Neural cell (in vitro differentiated cells): ENCODE measurements around the gene PSMC4.

Experiments used
- POLR2AphosphoS5 ChIP-seq: IDR thresholded peaks from 2 replicates; pipeline ENCODE4 v1.6.1; 2012
- SMC3 ChIP-seq: fragments of 450-650 bp; conservative IDR thresholded peaks from 2 replicates; pipeline ENCODE4 v1.6.1; 2014; ENCODE audit warnings: antibody characterized with exemption, mild to moderate bottlenecking, moderate library complexity; ENCODE audit not compliant: poor library complexity
- TF ChIP-seq, protein P1 (sequence below): fragments of 450-650 bp; IDR thresholded peaks from 2 replicates; pipeline ENCODE4 v1.5.1; 2014; ENCODE audit warnings: antibody characterized with exemption, mild to moderate bottlenecking, moderate library complexity; ENCODE audit not compliant: poor library complexity, severe bottlenecking
- TF ChIP-seq, protein P2 (sequence below): IDR thresholded peaks from 2 replicates; pipeline ENCODE4 v1.6.1; 2012; ENCODE audit warnings: borderline replicate concordance

DNA sequence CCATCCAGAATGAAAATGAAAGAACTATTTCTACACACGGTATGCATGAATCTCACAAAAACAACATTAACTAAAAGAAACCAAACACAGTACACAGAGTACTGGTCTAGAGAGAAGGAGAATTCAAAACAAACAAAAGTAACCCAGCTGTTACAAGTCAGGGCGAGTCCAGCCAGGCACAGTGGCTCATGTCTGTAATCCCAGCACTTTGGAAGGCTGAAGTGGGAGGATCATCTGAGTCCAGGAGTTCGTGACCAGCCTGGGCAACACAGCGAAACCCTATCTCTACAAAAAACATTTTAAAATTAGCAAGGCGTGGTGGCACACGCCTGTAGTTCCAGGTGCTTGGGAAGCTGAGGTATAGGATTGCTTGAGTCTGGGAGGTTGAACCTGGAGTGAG lies 1.7 kb upstream of the PSMC4 start:
- TF ChIP-seq, protein P1, sequence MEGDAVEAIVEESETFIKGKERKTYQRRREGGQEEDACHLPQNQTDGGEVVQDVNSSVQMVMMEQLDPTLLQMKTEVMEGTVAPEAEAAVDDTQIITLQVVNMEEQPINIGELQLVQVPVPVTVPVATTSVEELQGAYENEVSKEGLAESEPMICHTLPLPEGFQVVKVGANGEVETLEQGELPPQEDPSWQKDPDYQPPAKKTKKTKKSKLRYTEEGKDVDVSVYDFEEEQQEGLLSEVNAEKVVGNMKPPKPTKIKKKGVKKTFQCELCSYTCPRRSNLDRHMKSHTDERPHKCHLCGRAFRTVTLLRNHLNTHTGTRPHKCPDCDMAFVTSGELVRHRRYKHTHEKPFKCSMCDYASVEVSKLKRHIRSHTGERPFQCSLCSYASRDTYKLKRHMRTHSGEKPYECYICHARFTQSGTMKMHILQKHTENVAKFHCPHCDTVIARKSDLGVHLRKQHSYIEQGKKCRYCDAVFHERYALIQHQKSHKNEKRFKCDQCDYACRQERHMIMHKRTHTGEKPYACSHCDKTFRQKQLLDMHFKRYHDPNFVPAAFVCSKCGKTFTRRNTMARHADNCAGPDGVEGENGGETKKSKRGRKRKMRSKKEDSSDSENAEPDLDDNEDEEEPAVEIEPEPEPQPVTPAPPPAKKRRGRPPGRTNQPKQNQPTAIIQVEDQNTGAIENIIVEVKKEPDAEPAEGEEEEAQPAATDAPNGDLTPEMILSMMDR, result no peak
- TF ChIP-seq, protein P2, sequence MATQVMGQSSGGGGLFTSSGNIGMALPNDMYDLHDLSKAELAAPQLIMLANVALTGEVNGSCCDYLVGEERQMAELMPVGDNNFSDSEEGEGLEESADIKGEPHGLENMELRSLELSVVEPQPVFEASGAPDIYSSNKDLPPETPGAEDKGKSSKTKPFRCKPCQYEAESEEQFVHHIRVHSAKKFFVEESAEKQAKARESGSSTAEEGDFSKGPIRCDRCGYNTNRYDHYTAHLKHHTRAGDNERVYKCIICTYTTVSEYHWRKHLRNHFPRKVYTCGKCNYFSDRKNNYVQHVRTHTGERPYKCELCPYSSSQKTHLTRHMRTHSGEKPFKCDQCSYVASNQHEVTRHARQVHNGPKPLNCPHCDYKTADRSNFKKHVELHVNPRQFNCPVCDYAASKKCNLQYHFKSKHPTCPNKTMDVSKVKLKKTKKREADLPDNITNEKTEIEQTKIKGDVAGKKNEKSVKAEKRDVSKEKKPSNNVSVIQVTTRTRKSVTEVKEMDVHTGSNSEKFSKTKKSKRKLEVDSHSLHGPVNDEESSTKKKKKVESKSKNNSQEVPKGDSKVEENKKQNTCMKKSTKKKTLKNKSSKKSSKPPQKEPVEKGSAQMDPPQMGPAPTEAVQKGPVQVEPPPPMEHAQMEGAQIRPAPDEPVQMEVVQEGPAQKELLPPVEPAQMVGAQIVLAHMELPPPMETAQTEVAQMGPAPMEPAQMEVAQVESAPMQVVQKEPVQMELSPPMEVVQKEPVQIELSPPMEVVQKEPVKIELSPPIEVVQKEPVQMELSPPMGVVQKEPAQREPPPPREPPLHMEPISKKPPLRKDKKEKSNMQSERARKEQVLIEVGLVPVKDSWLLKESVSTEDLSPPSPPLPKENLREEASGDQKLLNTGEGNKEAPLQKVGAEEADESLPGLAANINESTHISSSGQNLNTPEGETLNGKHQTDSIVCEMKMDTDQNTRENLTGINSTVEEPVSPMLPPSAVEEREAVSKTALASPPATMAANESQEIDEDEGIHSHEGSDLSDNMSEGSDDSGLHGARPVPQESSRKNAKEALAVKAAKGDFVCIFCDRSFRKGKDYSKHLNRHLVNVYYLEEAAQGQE, result no peak
- TF ChIP-seq SMC3, result no peak
- no peak for TF ChIP-seq POLR2AphosphoS5
